ENCODE results near the gene GLOD4.
"Not testable (repeated sequence)": the region's sequence is repeated elsewhere in the genome, so short reads cannot be mapped to it uniquely, and the experiment has no call there.

Gene GLOD4

GRCh38 chr17:760371-760770 lies 21.7 kb downstream of the GLOD4 start:
- Mint-ChIP-seq H3K9me3 (no peaks in the 10 kb centered on the region), H3K4me3 (no peak overlapping the region), H3K4me1 (ENCODE audit: low read depth) (no peaks in the 10 kb centered on the region), H3K27me3 (no peaks in the 10 kb centered on the region), H3K36me3 (ENCODE audit: low read depth) (peaks cover 58% of the 10 kb centered on the region), H3K27ac (no peak overlapping the region)

- Mint-ChIP-seq H3K4me3 (no peak overlapping the region), H3K27ac (no peak overlapping the region), H3K36me3 (ENCODE audit: low read depth) (peaks cover 54% of the 10 kb centered on the region), H3K9me3 (no peaks in the 10 kb centered on the region), H3K4me1 (ENCODE audit: low read depth) (no peaks in the 10 kb centered on the region), H3K27me3 (no peaks in the 10 kb centered on the region)
These were observed 22.1 kb downstream of the GLOD4 start for GRCh38 chr17:759964-760363.

GRCh38 chr17:756010-756567 lies 26.0 kb downstream of the GLOD4 start:
- not testable (repeated sequence) for H3K27me3 Mint-ChIP-seq, H3K4me3 Mint-ChIP-seq, H3K9me3 Mint-ChIP-seq, H3K27ac Mint-ChIP-seq
- Mint-ChIP-seq H3K4me1 (ENCODE audit: low read depth) (peaks cover 15% of the 10 kb centered on the region), H3K36me3 (ENCODE audit: low read depth) (peaks cover 45% of the 10 kb centered on the region)

GRCh38 chr17:755319-755961 lies 26.6 kb downstream of the GLOD4 start:
- Mint-ChIP-seq H3K4me1 (ENCODE audit: low read depth) (peaks cover 22% of the 10 kb centered on the region), H3K36me3 (ENCODE audit: low read depth) (peaks cover 45% of the 10 kb centered on the region)
- H3K4me3 Mint-ChIP-seq, H3K27me3 Mint-ChIP-seq, H3K27ac Mint-ChIP-seq, H3K9me3 Mint-ChIP-seq: not testable (repeated sequence)

- H3K9me3 Mint-ChIP-seq, result peaks cover 4% of the 10 kb centered on the region
- H3K4me1 Mint-ChIP-seq (ENCODE audit: low read depth), result peaks cover 33% of the 10 kb centered on the region
- H3K4me3 Mint-ChIP-seq, result peak overlapping the region; percentile 70
- no peaks in the 10 kb centered on the region for H3K27me3 Mint-ChIP-seq
- H3K27ac Mint-ChIP-seq, result peak overlapping the region; percentile 75
- peaks cover 45% of the 10 kb centered on the region for H3K36me3 Mint-ChIP-seq (ENCODE audit: low read depth)
These were observed 28.7 kb downstream of the GLOD4 start for GRCh38 chr17:753418-753817.

GRCh38 chr17:752620-753219 lies 29.4 kb downstream of the GLOD4 start:
- H3K27me3 Mint-ChIP-seq, result no peaks in the 10 kb centered on the region
- H3K36me3 Mint-ChIP-seq (ENCODE audit: low read depth), result peaks cover 52% of the 10 kb centered on the region
- peak overlapping the region; percentile 99 for H3K4me3 Mint-ChIP-seq
- H3K9me3 Mint-ChIP-seq, result peaks cover 4% of the 10 kb centered on the region
- peaks cover 33% of the 10 kb centered on the region for H3K4me1 Mint-ChIP-seq (ENCODE audit: low read depth)
- H3K27ac Mint-ChIP-seq, result peak overlapping the region; percentile 92

GRCh38 chr17:752002-752619 lies 30.0 kb downstream of the GLOD4 start, which contains the start of gene GEMIN4:
GEMIN4 (minus strand) TSS chr17:752264; CDS start chr17:752142, 122 bp downstream.
- H3K4me1 Mint-ChIP-seq (ENCODE audit: low read depth), result peaks cover 33% of the 10 kb centered on the region
- H3K36me3 Mint-ChIP-seq (ENCODE audit: low read depth), result peaks cover 49% of the 10 kb centered on the region
- peaks cover 4% of the 10 kb centered on the region for H3K9me3 Mint-ChIP-seq
- peak within 1 kb of the TSS; percentile 98 for H3K27ac Mint-ChIP-seq
- H3K27me3 Mint-ChIP-seq, result no peaks in the 10 kb centered on the region
- peak within 1 kb of the TSS; percentile 99 for H3K4me3 Mint-ChIP-seq

- peak overlapping the region; percentile 99 for H3K4me3 Mint-ChIP-seq
- H3K27ac Mint-ChIP-seq, result peak overlapping the region; percentile 98
These were observed 30.6 kb downstream of the GLOD4 start for GRCh38 chr17:751269-752001.

GRCh38 chr17:750431-751037 lies 31.5 kb downstream of the GLOD4 start:
- Mint-ChIP-seq H3K27me3 (no peaks in the 10 kb centered on the region), H3K4me3 (peak overlapping the region; percentile 99), H3K36me3 (ENCODE audit: low read depth) (peaks cover 47% of the 10 kb centered on the region), H3K27ac (peak overlapping the region; percentile 98), H3K4me1 (ENCODE audit: low read depth) (peaks cover 38% of the 10 kb centered on the region), H3K9me3 (peaks cover 4% of the 10 kb centered on the region)

More at GRCh38 chr17:751269-752001, 30.6 kb downstream of the GLOD4 start:
- Mint-ChIP-seq H3K9me3 (peaks cover 4% of the 10 kb centered on the region), H3K27me3 (no peaks in the 10 kb centered on the region), H3K4me1 (ENCODE audit: low read depth) (peaks cover 33% of the 10 kb centered on the region), H3K36me3 (ENCODE audit: low read depth) (peaks cover 48% of the 10 kb centered on the region)

GRCh38 chr17:749359-749758 lies 32.7 kb downstream of the GLOD4 start:
- not testable (repeated sequence) for H3K9me3 Mint-ChIP-seq, H3K27me3 Mint-ChIP-seq
- Mint-ChIP-seq H3K36me3 (ENCODE audit: low read depth) (peaks cover 58% of the 10 kb centered on the region), H3K4me3 (peak overlapping the region; percentile 99), H3K27ac (peak overlapping the region; percentile 80), H3K4me1 (ENCODE audit: low read depth) (peaks cover 38% of the 10 kb centered on the region)

- H3K9me3 Mint-ChIP-seq, H3K27me3 Mint-ChIP-seq, H3K4me3 Mint-ChIP-seq: not testable (repeated sequence)
- Mint-ChIP-seq H3K36me3 (ENCODE audit: low read depth) (peaks cover 65% of the 10 kb centered on the region), H3K27ac (peak overlapping the region; percentile 23), H3K4me1 (ENCODE audit: low read depth) (peaks cover 38% of the 10 kb centered on the region)
These were observed 33.5 kb downstream of the GLOD4 start for GRCh38 chr17:748604-749003.

- Mint-ChIP-seq H3K27ac (no peak overlapping the region), H3K4me1 (ENCODE audit: low read depth) (peaks cover 33% of the 10 kb centered on the region), H3K27me3 (no peaks in the 10 kb centered on the region), H3K36me3 (ENCODE audit: low read depth) (peaks cover 81% of the 10 kb centered on the region), H3K4me3 (no peak overlapping the region), H3K9me3 (peaks cover 4% of the 10 kb centered on the region)
These were observed 35.1 kb downstream of the GLOD4 start for GRCh38 chr17:746783-747629.

GRCh38 chr17:746181-746580 lies 35.9 kb downstream of the GLOD4 start:
- Mint-ChIP-seq H3K36me3 (ENCODE audit: low read depth) (peaks cover 86% of the 10 kb centered on the region), H3K27me3 (no peaks in the 10 kb centered on the region), H3K4me1 (ENCODE audit: low read depth) (peaks cover 34% of the 10 kb centered on the region), H3K27ac (no peak overlapping the region), H3K9me3 (peaks cover 4% of the 10 kb centered on the region), H3K4me3 (no peak overlapping the region)

- Mint-ChIP-seq H3K4me1 (ENCODE audit: low read depth) (peaks cover 34% of the 10 kb centered on the region), H3K36me3 (ENCODE audit: low read depth) (peaks cover 86% of the 10 kb centered on the region), H3K4me3 (no peak overlapping the region), H3K27me3 (no peaks in the 10 kb centered on the region), H3K9me3 (peaks cover 4% of the 10 kb centered on the region), H3K27ac (no peak overlapping the region)
These were observed 36.7 kb downstream of the GLOD4 start for GRCh38 chr17:745406-745805.

All from stimulated activated naive CD8-positive, alpha-beta T cell treated with anti-CD3 and anti-CD28 coated beads, Interleukin-15, Interleukin-2, amounts not matched to agents 100 ng/mL and 50 ng/mL, for 24 hours (primary cell).